ENCODE measurements around the gene DPEP2.
"Not testable (repeated sequence)": the region's sequence is repeated elsewhere in the genome, so short reads cannot be mapped to it uniquely, and the experiment has no call there.

The DPEP2 gene

GRCh38 chr16:68005211-68005610, 5.9 kb upstream of the DPEP2 start:
- no peak for DNase-seq

GRCh38 chr16:68003031-68003430, 3.7 kb upstream of the DPEP2 start:
- DNase-seq, result no peak

GRCh38 chr16:68000450-68000849, 1.2 kb upstream of the DPEP2 start:
- no peak for DNase-seq

DNA sequence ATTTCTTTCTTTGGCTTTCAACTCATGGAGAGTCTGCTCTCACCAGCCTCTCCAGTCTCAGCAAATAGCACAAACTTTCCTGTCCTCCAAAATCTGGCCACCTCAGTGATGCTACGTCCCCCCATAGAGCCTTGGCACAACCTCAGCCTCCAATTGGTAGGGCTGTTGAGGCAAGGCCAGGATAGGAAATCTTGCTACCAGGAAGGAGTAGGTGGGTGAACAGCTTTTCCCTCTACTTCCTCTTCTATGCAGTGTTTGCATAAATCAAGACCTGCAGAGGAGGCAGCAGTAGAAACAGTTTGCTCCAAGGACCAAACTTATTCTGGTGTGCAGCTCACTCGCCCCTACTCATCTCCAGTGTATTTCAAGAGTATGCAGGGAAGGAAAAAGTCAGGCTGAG, 701 bp upstream of the DPEP2 start:
- DNase-seq, result no peak

DNA sequence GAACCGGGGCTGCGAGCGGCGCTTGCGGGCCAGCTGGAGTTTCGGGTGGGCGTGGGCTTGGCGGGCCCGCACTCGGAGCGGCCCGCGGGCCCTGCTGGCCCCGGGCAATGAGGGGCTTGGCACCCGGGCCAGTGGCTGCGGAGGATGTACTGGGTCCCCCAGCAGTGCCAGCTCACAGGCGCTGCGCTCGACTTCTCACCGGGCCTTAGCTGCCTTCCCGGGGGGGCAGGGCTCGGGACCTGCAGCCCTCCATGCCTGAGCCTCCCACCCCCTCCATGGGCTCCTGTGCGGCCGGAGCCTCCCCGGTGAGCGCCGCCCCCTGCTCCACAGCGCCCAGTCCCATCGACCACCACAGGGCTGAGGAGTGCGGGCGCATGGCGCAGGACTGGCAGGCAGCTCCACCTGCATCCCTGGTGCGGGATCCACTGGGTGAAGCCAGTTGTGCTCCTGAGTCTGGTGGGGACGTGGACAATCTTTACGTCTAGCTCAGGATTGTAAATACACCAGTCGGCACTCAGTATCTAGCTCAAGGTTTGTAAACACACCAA, 979 bp downstream of the DPEP2 start:
- not testable (repeated sequence) for DNase-seq

DNA sequence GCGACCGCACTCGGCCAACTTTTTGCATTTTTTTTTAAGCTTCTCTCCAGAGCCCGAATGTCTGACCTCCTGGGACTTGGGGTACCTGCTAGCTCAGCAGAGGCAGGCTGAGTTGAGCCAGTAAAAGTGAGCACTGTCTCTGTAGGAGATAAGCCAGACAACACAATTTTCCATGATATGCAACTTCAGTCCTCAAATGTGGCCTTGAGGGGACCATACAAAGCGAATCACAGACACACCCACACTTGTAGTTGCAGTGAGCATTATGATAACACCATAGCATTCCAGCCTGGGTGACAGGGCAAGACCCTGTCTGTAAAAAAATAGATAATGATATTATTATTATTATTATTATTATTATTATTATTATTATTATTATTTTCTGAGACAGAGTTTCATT, 2.6 kb downstream of the DPEP2 start:
- DNase-seq, result no peak

- no peak for DNase-seq
These were observed 3.9 kb downstream of the DPEP2 start for GRCh38 chr16:67995423-67995822.

- not testable (repeated sequence) for DNase-seq
These were observed 5.3 kb downstream of the DPEP2 start for GRCh38 chr16:67994040-67994408.

GRCh38 chr16:67993207-67994039, 5.9 kb downstream of the DPEP2 start:
- DNase-seq, result peak; percentile 57

DNA sequence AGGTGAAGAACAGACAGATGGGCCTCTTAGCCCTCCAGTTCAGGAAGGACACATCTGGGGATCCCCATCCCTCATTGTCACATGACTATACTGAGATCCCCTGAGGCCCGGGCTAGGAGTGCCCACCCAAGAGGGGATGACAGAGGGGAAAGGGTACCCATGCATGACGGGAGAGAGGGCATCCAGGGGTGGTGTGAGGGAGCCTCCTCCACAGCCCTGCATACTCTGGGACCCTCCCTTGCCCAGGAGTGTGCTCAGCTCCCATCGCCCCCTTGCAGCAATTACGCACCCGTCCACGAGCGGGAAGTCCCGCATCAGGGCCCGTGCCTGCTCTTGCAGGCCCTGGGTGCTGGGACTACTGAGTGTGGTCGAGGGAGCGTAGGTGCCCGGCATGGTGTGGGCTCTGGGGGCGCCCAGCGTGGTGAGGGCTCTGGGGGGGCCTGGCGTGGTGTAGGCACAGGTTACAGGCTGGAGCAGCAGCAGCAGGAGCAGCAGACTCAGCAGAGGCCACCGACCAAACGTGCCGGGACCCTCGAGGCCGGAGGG, 6.5 kb downstream of the DPEP2 start:
- no peak for DNase-seq

DNA sequence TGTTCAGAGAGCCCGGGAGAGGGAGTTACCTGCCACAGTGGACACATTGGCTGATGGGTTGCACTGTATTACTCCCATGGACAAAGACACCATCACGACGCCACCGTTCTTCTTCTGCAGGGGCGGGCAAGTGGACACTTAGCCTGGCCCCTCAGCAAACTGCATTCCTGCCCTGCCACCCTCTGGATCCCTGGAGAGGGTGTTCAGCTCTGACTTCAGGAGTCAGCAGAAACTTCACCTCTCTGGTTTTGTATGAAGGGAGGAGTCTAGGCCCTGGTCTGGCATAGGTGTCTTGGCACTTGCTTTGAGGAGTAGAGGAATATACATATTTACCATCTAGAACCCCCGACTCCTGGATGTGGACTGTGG, 9.3 kb downstream of the DPEP2 start:
- DNase-seq, result no peak

DNA sequence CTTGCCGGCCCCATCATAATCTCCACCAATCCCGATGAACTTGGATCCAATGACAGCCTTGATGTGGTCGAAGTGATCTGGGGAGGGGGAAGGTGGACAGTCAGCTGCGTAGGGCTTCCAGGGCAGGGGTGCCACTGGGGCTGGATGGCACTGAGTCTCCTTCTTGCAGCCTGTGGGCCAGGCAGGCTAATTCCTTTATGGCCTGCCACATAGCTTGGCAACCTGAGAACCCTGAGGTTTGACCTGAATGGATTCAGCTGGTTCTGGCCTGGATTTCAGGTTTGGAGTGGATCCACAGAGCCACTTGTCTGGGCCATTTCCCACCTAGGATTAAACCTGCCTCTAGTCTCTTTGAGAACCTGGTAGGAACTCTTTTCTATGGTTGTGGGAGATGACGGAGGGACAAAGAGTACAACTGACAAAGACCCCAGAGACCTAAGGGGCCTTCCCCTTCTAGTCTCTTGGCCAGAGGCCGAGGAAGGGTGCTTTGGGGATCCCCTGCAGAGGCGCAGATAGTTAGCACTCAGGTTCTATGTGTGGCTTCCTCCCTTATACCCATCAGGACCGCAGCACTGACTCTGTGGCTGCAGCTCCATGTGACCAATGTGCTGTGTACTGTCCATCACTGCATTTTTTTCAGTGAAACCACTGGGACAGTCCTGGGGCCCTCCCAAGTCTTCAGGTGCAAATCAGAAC, 9.8 kb downstream of the DPEP2 start:
- no peak for DNase-seq

DNA sequence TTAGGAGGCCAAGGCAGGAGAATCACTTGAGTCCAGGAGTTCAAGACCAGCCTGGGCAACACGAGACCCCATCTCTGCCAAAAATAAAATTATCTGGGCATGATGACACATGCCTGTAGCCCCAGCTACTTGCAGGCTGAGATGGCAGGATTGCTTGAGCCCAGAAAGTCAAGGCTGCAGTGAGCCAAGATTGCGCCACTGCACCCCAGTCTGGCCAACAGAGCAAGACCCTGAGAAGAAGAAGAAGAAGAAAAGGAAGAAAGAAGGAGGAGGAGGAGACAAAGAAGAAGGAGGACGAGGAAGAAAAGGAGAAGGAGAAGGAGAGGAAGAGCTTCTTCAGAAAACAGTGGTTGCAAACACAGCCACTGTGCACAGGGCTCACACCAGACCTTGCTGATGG, 10.6 kb downstream of the DPEP2 start:
- no peak for DNase-seq

- DNase-seq, result no peak
These were observed 11.7 kb downstream of the DPEP2 start for GRCh38 chr16:67987460-67988160.

DNA sequence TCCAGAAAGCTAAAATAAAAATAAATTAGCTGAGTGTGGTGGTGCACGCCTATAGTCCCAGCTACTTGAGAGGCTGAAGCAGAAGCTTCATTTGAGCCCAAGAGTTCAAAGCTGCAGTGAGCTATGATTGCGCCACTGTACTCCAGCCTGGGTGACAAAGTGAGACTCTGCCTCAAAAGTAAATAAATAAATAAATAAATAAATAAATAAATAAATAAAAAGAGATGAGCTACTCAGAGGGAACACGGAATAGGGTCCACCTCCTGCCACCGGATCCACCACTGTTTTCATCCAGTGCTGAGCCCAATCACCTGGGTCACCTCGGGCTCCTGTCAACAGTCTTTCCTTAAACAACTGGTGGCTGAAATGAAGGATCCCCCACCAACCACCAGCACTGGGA, 12.3 kb downstream of the DPEP2 start:
- DNase-seq, result no peak

GRCh38 chr16:67982011-67982696, 17.1 kb downstream of the DPEP2 start:
- DNase-seq, result peak; percentile 26

- DNase-seq, result no peak
These were observed 19.2 kb downstream of the DPEP2 start, which contains the start of gene DPEP3 for GRCh38 chr16:67979955-67980678. TSS of gene DPEP3 (minus strand) at chr16:67980499. CDS start at chr16:67980380, 119 bp downstream.

GRCh38 chr16:67977469-67978227, 21.6 kb downstream of the DPEP2 start:
- DNase-seq, result no peak

DNA sequence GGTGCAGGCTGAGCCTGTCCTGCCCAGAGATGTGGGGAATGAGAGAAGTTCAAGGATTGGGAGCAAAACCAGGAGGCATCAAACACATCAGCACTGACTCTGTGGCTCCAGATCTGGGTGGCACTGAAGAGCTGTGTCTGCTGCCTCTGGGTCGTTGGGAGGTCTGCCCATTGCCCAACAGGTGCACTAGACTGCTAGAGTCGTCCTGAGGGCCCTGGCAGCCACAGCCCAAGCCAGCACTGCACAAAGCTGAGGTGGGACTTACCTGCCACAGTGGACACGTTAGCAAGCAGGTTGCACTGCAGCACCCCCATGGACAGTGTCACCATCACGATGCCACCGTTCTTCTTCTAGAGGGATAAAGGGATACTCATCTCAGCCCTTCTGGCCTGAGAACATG, 22.3 kb downstream of the DPEP2 start:
- no peak for DNase-seq

DNA sequence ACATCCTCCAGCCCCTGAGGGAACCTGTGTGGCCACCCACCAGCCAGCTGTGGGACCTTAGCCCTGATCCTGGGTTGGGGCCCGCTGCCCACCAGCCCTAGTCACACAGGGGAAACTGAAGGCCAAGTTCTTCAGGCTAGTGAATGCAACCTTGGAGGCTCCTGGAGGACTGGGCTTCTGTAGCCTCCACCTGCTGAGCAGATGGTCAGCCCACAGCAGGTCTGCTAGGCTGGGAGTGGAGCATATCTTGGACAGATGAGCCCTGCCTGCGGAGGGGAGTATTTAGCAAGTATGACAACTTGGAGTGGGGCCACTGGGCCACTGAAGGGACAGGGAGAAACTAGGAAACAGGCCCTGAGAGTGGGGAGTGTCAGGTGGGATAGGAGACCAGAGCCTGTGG, 23.1 kb downstream of the DPEP2 start:
- no peak for DNase-seq

Data from NCI-H146 (cell line).